WTC11 (cell line): Measurements from ENCODE around the gene IGF2BP3. TPM values are rescaled to one million over a fixed set of nuclear protein-coding genes. Genes with fewer than 3 reads are reported as not detected.
A peak's percentile ranks its signal among the peaks of the same experiment; 100 is the strongest.
"Not testable (repeated sequence)": the region's sequence is repeated elsewhere in the genome, so short reads cannot be mapped to it uniquely, and the experiment has no call there.

ENCODE experiments used
- ATAC-seq: fragments of 200-7000 bp; cut with Tn5 transposase; 2 replicates; pipeline ENCODE4 v1.10.0; 2021; ENCODE audit warnings: mild to moderate bottlenecking, moderate library complexity
- CTCF ChIA-PET: fragments of 300-600 bp; sonication (Branson Sonifier 250); formaldehyde crosslinking; loops from one replicate; lab custom pipeline; 2021; ENCODE audit warnings: antibody characterized with exemption; lab: Charles Lee
- POLR2A ChIA-PET: fragments of 350-600 bp; sonication (Branson Sonifier 250); formaldehyde crosslinking; loops from one replicate; lab custom pipeline; 2021; ENCODE audit warnings: antibody characterized with exemption; lab: Charles Lee
- DNase-seq: peaks from one replicate; pipeline ENCODE4 v3.0.0; 2021; ENCODE audit warnings: low spot score
- H3K27ac Mint-ChIP-seq: 2 replicates; pipeline ENCODE4 v1.8.0; 2021; ENCODE audit warnings: mixed read lengths
- H3K27me3 Mint-ChIP-seq: 2 replicates; pipeline ENCODE4 v1.8.0; 2021; ENCODE audit warnings: low read depth, mild to moderate bottlenecking, moderate library complexity, mixed read lengths
- H3K36me3 Mint-ChIP-seq: 2 replicates; pipeline ENCODE4 v1.8.0; 2021; ENCODE audit warnings: mixed read lengths
- H3K4me1 Mint-ChIP-seq: 2 replicates; pipeline ENCODE4 v1.8.0; 2022; ENCODE audit warnings: mixed read lengths
- H3K4me3 Mint-ChIP-seq: 2 replicates; pipeline ENCODE4 v1.8.0; 2021; ENCODE audit warnings: mild to moderate bottlenecking, moderate library complexity, mixed read lengths
- H3K9me3 Mint-ChIP-seq: 2 replicates; pipeline ENCODE4 v1.8.0; 2021; ENCODE audit warnings: mixed read lengths
- ATF1 ChIP-seq: sonication (generic); formaldehyde crosslinking; IDR thresholded peaks from 2 replicates; pipeline ENCODE4 v1.8.1; 2023; ENCODE audit warnings: mild to moderate bottlenecking, moderate library complexity, missing genetic modification reagents
- CTCF ChIP-seq: fragments of 200-600 bp; IDR thresholded peaks from 2 replicates; pipeline ENCODE4 v1.8.0; 2022; ENCODE audit warnings: antibody characterized with exemption
- ELF4 ChIP-seq: sonication (generic); formaldehyde crosslinking; IDR thresholded peaks from 2 replicates; pipeline ENCODE4 v1.8.1; 2022; ENCODE audit warnings: low read depth, mild to moderate bottlenecking, moderate library complexity, missing genetic modification reagents
- EMX1 ChIP-seq: fragments of 250-450 bp; sonication (Bioruptor Pico); IDR thresholded peaks from 2 replicates; pipeline ENCODE4 v1.8.0; 2021; ENCODE audit warnings: mild to moderate bottlenecking
- ETV6 ChIP-seq: sonication (generic); formaldehyde crosslinking; IDR thresholded peaks from 2 replicates; pipeline ENCODE4 v1.8.1; 2022; ENCODE audit warnings: mild to moderate bottlenecking, missing genetic modification reagents
- HMGA2 ChIP-seq: fragments of 250-450 bp; sonication (Bioruptor Pico); IDR thresholded peaks from 2 replicates; pipeline ENCODE4 v1.4.0; 2021; ENCODE audit warnings: mild to moderate bottlenecking, moderate library complexity
- MYBL2 ChIP-seq: sonication (generic); formaldehyde crosslinking; IDR thresholded peaks from 2 replicates; pipeline ENCODE4 v1.8.1; 2023; ENCODE audit warnings: mild to moderate bottlenecking, moderate library complexity, missing genetic modification reagents
- SP1 ChIP-seq: sonication (generic); formaldehyde crosslinking; conservative IDR thresholded peaks from 2 replicates; pipeline ENCODE4 v1.8.1; 2022; ENCODE audit warnings: missing genetic modification reagents
- TEAD4 ChIP-seq: sonication (generic); formaldehyde crosslinking; IDR thresholded peaks from 2 replicates; pipeline ENCODE4 v1.8.0; 2022; ENCODE audit warnings: mild to moderate bottlenecking, missing genetic modification reagents
- ZNF219 ChIP-seq: sonication (generic); formaldehyde crosslinking; IDR thresholded peaks from 2 replicates; pipeline ENCODE4 v1.8.0; 2023; ENCODE audit warnings: missing genetic modification reagents, mild to moderate bottlenecking, borderline replicate concordance
- ZNF396 ChIP-seq: fragments of 250-450 bp; sonication (Bioruptor Pico); IDR thresholded peaks from 2 replicates; pipeline ENCODE4 v1.8.0; 2021; ENCODE audit warnings: mild to moderate bottlenecking, moderate library complexity, borderline replicate concordance
- ZNF423 ChIP-seq: fragments of 250-450 bp; sonication (Bioruptor Pico); IDR thresholded peaks from 2 replicates; pipeline ENCODE4 v2.1.2; 2022; ENCODE audit warnings: mild to moderate bottlenecking, moderate library complexity
- total RNA-seq: library from RNA; stranded (reverse); gene quantifications from 3 replicates; pipeline ENCODE4 v1.2.3, GENCODE V29; 2021
- TF ChIP-seq, protein P1 (sequence below): fragments of 250-450 bp; sonication (Bioruptor Pico); conservative IDR thresholded peaks from 2 replicates; pipeline ENCODE4 v1.9.0; 2021; ENCODE audit warnings: mild to moderate bottlenecking
- TF ChIP-seq, protein P2 (sequence below): sonication (generic); formaldehyde crosslinking; IDR thresholded peaks from 2 replicates; pipeline ENCODE4 v1.8.1; 2022; ENCODE audit warnings: mild to moderate bottlenecking, missing genetic modification reagents, moderate library complexity, borderline replicate concordance
- TF ChIP-seq, protein P3 (sequence below): sonication (generic); formaldehyde crosslinking; IDR thresholded peaks from 2 replicates; pipeline ENCODE4 v1.8.1; 2023; ENCODE audit warnings: mild to moderate bottlenecking, missing genetic modification reagents
- TF ChIP-seq, protein P4 (sequence below): sonication (generic); formaldehyde crosslinking; IDR thresholded peaks from 2 replicates; pipeline ENCODE4 v1.8.1; 2023; ENCODE audit warnings: mild to moderate bottlenecking, missing genetic modification reagents, moderate library complexity
- TF ChIP-seq, protein P5 (sequence below): sonication (generic); formaldehyde crosslinking; IDR thresholded peaks from 2 replicates; pipeline ENCODE4 v1.8.0; 2023; ENCODE audit warnings: mild to moderate bottlenecking, missing genetic modification reagents

The IGF2BP3 gene
- total RNA-seq, 1 experiment from 2014 or later: 129 TPM

- TF ChIP-seq, protein P1, sequence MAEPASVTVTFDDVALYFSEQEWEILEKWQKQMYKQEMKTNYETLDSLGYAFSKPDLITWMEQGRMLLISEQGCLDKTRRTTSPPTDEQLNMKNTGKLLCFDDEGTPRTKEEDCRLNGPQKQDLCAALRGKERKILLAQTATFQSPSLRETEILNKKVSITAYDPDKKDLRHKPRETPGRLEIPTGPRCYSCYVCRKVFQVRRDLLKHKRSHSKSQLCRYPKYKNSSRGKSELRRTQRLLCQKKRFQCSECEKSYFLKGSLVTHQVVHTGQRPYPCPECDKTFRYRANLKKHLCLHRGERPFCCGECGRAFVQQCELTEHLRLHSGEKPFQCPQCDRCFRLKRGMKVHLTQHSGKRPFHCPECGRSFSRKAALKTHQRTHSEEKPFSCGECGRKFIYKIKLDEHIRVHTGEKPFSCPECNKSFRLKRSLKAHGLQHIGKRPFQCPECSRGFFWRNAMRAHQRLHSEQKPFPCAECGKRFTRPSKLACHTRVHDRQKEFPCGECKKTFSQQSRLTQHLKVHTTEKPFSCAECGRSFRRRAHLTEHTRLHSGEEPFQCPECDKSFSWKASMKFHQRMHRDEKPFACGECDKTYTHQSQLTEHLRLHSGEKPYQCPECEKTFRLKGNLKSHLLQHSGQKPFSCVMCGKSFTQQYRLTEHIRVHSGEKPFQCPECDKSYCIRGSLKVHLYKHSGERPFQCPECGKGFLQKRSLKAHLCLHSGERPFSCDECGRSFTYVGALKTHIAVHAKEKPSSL (CRISPR knock-in tag): no peak
- TF ChIP-seq, protein P2, sequence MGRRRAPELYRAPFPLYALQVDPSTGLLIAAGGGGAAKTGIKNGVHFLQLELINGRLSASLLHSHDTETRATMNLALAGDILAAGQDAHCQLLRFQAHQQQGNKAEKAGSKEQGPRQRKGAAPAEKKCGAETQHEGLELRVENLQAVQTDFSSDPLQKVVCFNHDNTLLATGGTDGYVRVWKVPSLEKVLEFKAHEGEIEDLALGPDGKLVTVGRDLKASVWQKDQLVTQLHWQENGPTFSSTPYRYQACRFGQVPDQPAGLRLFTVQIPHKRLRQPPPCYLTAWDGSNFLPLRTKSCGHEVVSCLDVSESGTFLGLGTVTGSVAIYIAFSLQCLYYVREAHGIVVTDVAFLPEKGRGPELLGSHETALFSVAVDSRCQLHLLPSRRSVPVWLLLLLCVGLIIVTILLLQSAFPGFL (CRISPR knock-in tag): no peak
- TF ChIP-seq ZNF219 (CRISPR knock-in tag): no peak
- TF ChIP-seq, protein P3, sequence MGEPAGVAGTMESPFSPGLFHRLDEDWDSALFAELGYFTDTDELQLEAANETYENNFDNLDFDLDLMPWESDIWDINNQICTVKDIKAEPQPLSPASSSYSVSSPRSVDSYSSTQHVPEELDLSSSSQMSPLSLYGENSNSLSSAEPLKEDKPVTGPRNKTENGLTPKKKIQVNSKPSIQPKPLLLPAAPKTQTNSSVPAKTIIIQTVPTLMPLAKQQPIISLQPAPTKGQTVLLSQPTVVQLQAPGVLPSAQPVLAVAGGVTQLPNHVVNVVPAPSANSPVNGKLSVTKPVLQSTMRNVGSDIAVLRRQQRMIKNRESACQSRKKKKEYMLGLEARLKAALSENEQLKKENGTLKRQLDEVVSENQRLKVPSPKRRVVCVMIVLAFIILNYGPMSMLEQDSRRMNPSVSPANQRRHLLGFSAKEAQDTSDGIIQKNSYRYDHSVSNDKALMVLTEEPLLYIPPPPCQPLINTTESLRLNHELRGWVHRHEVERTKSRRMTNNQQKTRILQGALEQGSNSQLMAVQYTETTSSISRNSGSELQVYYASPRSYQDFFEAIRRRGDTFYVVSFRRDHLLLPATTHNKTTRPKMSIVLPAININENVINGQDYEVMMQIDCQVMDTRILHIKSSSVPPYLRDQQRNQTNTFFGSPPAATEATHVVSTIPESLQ (CRISPR knock-in tag): no peak
- TF ChIP-seq, protein P4, sequence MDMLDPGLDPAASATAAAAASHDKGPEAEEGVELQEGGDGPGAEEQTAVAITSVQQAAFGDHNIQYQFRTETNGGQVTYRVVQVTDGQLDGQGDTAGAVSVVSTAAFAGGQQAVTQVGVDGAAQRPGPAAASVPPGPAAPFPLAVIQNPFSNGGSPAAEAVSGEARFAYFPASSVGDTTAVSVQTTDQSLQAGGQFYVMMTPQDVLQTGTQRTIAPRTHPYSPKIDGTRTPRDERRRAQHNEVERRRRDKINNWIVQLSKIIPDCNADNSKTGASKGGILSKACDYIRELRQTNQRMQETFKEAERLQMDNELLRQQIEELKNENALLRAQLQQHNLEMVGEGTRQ (CRISPR knock-in tag): no peak
- no peak for TF ChIP-seq MYBL2 (CRISPR knock-in tag)
- TF ChIP-seq ETV6 (CRISPR knock-in tag): no peak
- TF ChIP-seq SP1 (CRISPR knock-in tag): no peak
- TF ChIP-seq, all 79 proteins: peak for 0
Observed at GRCh38 chr7:23403970-23404369, 66.3 kb downstream of the IGF2BP3 start (continued).

- CTCF ChIA-PET, H3K27ac Mint-ChIP-seq, H3K4me1 Mint-ChIP-seq, H3K9me3 Mint-ChIP-seq, H3K4me3 Mint-ChIP-seq, H3K27me3 Mint-ChIP-seq, POLR2A ChIA-PET, ATAC-seq, DNase-seq: not testable (repeated sequence)
- peaks cover 40% of the 10 kb centered on the region for H3K36me3 Mint-ChIP-seq
Observed at GRCh38 chr7:23398090-23398489, 72.2 kb downstream of the IGF2BP3 start.

DNA sequence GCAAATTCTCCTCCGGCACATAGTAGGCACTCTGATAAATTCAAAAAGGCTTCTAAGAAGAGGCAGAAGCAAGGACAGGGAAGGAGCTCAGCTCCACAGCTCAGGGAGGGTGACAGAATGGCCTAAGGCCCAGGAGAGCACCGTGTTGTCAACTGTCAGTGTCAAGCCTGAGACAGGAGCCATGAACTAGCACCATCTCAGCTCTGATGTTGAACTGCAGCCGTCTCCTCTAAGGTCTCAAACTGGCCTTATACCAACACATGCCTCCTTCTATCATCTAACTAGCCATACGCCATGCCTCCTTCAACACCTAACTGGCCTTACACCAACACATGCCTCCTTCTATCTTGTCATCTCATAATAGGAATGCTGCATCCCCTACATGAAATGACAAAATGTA lies 73.0 kb downstream of the IGF2BP3 start:
- Mint-ChIP-seq H3K9me3 (no peaks in the 10 kb centered on the region), H3K4me3 (no peak overlapping the region), H3K27ac (0 out of 2 replicates have a peak overlapping the region, but pooled peaks have one; percentile 37), H3K4me1 (peaks cover 9% of the 10 kb centered on the region; the same call in 1 of the 2 replicates), H3K27me3 (no peaks in the 10 kb centered on the region), H3K36me3 (peaks cover 38% of the 10 kb centered on the region)
- POLR2A ChIA-PET: no interaction called here
- ATAC-seq (peak; percentile 47; the same call in 1 of the 2 replicates), DNase-seq (no peak)
- CTCF ChIA-PET: no interaction called here
- no peak for TF ChIP-seq TEAD4 (CRISPR knock-in tag)
- TF ChIP-seq, protein P4 (CRISPR knock-in tag): no peak
- no peak for TF ChIP-seq HMGA2 (CRISPR knock-in tag)
- no peak for TF ChIP-seq ZNF423 (CRISPR knock-in tag)
- TF ChIP-seq CTCF: no peak
- TF ChIP-seq ELF4: no peak
- TF ChIP-seq, protein P5, sequence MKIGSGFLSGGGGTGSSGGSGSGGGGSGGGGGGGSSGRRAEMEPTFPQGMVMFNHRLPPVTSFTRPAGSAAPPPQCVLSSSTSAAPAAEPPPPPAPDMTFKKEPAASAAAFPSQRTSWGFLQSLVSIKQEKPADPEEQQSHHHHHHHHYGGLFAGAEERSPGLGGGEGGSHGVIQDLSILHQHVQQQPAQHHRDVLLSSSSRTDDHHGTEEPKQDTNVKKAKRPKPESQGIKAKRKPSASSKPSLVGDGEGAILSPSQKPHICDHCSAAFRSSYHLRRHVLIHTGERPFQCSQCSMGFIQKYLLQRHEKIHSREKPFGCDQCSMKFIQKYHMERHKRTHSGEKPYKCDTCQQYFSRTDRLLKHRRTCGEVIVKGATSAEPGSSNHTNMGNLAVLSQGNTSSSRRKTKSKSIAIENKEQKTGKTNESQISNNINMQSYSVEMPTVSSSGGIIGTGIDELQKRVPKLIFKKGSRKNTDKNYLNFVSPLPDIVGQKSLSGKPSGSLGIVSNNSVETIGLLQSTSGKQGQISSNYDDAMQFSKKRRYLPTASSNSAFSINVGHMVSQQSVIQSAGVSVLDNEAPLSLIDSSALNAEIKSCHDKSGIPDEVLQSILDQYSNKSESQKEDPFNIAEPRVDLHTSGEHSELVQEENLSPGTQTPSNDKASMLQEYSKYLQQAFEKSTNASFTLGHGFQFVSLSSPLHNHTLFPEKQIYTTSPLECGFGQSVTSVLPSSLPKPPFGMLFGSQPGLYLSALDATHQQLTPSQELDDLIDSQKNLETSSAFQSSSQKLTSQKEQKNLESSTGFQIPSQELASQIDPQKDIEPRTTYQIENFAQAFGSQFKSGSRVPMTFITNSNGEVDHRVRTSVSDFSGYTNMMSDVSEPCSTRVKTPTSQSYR: no peak
- TF ChIP-seq EMX1 (CRISPR knock-in tag): no peak
- no peak for TF ChIP-seq ATF1 (CRISPR knock-in tag)
- no peak for TF ChIP-seq ZNF396 (CRISPR knock-in tag)
